OCI-LY7 (cell line): ENCODE data around the gene NOTO. TPM values are rescaled to one million over a fixed set of nuclear protein-coding genes. Genes with fewer than 3 reads are reported as not detected.

Experiments
- BruUV-seq: library from RNA; stranded (reverse); fragments of 400-500 nt; replicated peaks from 2 replicates; lab custom pipeline; 2021; lab: Mats Ljungman, UMichigan
- CTCF ChIA-PET: fragments of 300-600 bp; sonication (Branson Sonifier 250); formaldehyde crosslinking; loops from one replicate; lab custom pipeline; 2022; ENCODE audit warnings: antibody characterized with exemption; ENCODE audit not compliant: unreplicated experiment; lab: Charles Lee
- POLR2A ChIA-PET: fragments of 300-600 bp; sonication (Branson Sonifier 250); formaldehyde crosslinking; loops from one replicate; lab custom pipeline; 2022; ENCODE audit warnings: antibody characterized with exemption; lab: Charles Lee
- DNase-seq: peaks from one replicate; pipeline ENCODE4 v3.0.0-alpha.2; 2015; ENCODE audit warnings: low spot score
- H2AFZ ChIP-seq: fragments of 200-600 bp; sonication (generic), shearing (Covaris generic); 2 replicates; pipeline ENCODE4 v1.6.1; 2014; ENCODE audit warnings: mild to moderate bottlenecking, antibody characterized with exemption, low read length, moderate library complexity
- H3K27ac ChIP-seq: fragments of 200-600 bp; sonication (generic); 2 replicates; pipeline ENCODE4 v1.5.1; 2014; ENCODE audit warnings: mixed run types, low read depth, mild to moderate bottlenecking, moderate library complexity, low read length, inconsistent platforms; ENCODE audit not compliant: poor library complexity, severe bottlenecking
- H3K36me3 ChIP-seq: fragments of 200-600 bp; sonication (generic); 2 replicates; pipeline ENCODE4 v1.6.1; 2014; ENCODE audit warnings: mild to moderate bottlenecking, antibody characterized with exemption, low read length, moderate library complexity, mixed read lengths; ENCODE audit not compliant: insufficient read depth
- H3K4me1 ChIP-seq: fragments of 200-600 bp; sonication (generic); 2 replicates; pipeline ENCODE4 v1.5.1; 2014; ENCODE audit warnings: mild to moderate bottlenecking, low read length; ENCODE audit not compliant: insufficient read depth, poor library complexity, severe bottlenecking
- H3K4me2 ChIP-seq: fragments of 200-600 bp; sonication (generic); 2 replicates; pipeline ENCODE4 v1.6.1; 2014; ENCODE audit warnings: mild to moderate bottlenecking, low read length
- H3K4me3 ChIP-seq: fragments of 200-600 bp; sonication (generic); 2 replicates; pipeline ENCODE4 v1.5.1; 2014; ENCODE audit warnings: mild to moderate bottlenecking, low read depth, low read length; ENCODE audit not compliant: poor library complexity, severe bottlenecking
- H3K79me2 ChIP-seq: fragments of 200-600 bp; sonication (generic); 2 replicates; pipeline ENCODE4 v1.6.1; 2016; ENCODE audit warnings: low read depth, mild to moderate bottlenecking, low read length, moderate library complexity, mixed read lengths; ENCODE audit not compliant: insufficient read depth
- H3K9me2 ChIP-seq: fragments of 200-600 bp; sonication (generic); 2 replicates; pipeline ENCODE4 v1.6.1; 2016; ENCODE audit warnings: mild to moderate bottlenecking, low read length, mixed read lengths; ENCODE audit not compliant: insufficient read depth
- H3K9me3 ChIP-seq: fragments of 200-600 bp; sonication (generic); 2 replicates; pipeline ENCODE4 v1.6.1; 2014; ENCODE audit warnings: mild to moderate bottlenecking, mixed run types, low read length, mixed read lengths
- H4K20me1 ChIP-seq: fragments of 200-600 bp; sonication (generic); 2 replicates; pipeline ENCODE4 v1.6.1; 2014; ENCODE audit warnings: mild to moderate bottlenecking, antibody characterized with exemption, low read length, moderate library complexity, mixed read lengths; ENCODE audit not compliant: insufficient read depth
- EZH2phosphoT487 ChIP-seq: fragments of 200-600 bp; sonication (generic); IDR thresholded peaks from 2 replicates; pipeline ENCODE4 v1.6.1; 2018; ENCODE audit warnings: low read depth, borderline replicate concordance, mild to moderate bottlenecking, mixed run types, antibody characterized with exemption, low read length, moderate library complexity, mixed read lengths
- intact Hi-C: fragments of 100-400 bp; cut with micrococcal nuclease; formaldehyde crosslinking; loops from one replicate; pipeline ENCODE4 v1.10.0; 2022; ENCODE audit not compliant: unreplicated experiment
- total RNA-seq, 2 experiments: library from RNA; depleted of rRNA in 1 of 2; stranded (reverse); fragments of >200 nt in 1 of 2; shearing (Covaris generic) in 1 of 2; gene quantifications; 2 replicates each; pipeline ENCODE4 v1.2.3, GENCODE V29; 2014 to 2022
- TF ChIP-seq, protein P1 (sequence below): fragments of 200-600 bp; sonication (generic); conservative IDR thresholded peaks from 2 replicates; pipeline ENCODE4 v1.5.1; 2014; ENCODE audit warnings: mild to moderate bottlenecking, antibody characterized with exemption, low read length, moderate library complexity, mixed read lengths

The NOTO gene
- total RNA-seq, 2 experiments from 2014 or later, result not detected

DNA sequence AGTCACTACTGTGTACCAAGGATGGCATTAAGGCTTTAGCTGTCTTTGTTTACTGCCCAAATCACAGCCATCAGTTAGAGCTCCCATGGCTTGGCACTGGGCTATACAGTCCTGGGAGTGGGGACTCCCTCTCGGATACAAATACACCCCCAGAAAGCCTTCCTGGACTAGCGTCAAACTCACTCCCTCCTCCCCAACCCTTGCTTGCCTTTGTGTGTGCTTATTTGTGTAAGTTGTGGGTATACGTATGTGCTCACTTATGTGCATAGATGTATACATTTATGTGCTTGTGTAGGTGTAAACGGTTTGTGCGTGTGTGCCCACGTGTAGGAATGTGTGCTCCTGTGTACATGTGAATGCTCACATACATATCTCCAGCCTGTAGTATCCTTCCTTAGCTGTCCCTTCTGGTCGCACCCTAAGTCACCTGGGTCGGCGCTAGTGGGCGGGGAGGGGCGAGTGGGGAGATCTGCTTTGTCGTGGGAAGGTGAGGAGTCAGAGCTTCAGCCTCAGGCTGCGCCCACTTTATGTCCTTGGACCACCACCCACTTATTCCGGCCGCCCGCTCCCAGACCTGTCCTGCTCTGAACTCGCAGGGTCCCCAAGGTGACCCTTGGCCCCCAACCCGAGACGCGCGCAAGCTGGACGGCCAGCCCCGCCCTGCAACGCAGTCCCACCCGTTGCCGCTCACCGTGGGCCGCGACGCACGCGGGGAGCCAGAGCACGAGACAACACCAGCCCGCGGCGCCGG, 30.2 kb downstream of the NOTO start:
- peaks cover 23% of the 10 kb centered on the region for H4K20me1 ChIP-seq
- BruUV-seq, result TSS peak; percentile 61
- peak overlapping the region; percentile 97 for H3K4me2 ChIP-seq
- no peak for TF ChIP-seq EZH2phosphoT487
- TF ChIP-seq, protein P1, sequence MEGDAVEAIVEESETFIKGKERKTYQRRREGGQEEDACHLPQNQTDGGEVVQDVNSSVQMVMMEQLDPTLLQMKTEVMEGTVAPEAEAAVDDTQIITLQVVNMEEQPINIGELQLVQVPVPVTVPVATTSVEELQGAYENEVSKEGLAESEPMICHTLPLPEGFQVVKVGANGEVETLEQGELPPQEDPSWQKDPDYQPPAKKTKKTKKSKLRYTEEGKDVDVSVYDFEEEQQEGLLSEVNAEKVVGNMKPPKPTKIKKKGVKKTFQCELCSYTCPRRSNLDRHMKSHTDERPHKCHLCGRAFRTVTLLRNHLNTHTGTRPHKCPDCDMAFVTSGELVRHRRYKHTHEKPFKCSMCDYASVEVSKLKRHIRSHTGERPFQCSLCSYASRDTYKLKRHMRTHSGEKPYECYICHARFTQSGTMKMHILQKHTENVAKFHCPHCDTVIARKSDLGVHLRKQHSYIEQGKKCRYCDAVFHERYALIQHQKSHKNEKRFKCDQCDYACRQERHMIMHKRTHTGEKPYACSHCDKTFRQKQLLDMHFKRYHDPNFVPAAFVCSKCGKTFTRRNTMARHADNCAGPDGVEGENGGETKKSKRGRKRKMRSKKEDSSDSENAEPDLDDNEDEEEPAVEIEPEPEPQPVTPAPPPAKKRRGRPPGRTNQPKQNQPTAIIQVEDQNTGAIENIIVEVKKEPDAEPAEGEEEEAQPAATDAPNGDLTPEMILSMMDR, result peak; percentile 58
- DNase-seq, result peak; percentile 53
- peak overlapping the region; percentile 43 for H3K27ac ChIP-seq
- peak overlapping the region; percentile 68; the same call in 1 of the 2 replicates for H2AFZ ChIP-seq
- POLR2A ChIA-PET, result interaction anchor here (0.5 to 2.8 kb wide), 12 partner anchors 8 to 967 kb away, joined by 3 to 10 read pairs (median 4); partner anchors contain the start of genes ALMS1 and FBXO41
- CTCF ChIA-PET, result interaction anchor here (1.5 kb wide), 2 partner anchors 19 to 20 kb away, joined by 3 to 5 read pairs; no protein-coding TSS in a partner anchor
- peak overlapping the region; percentile 93 for H3K4me3 ChIP-seq
- no peaks in the 10 kb centered on the region for H3K9me3 ChIP-seq
- no peaks in the 10 kb centered on the region for H3K9me2 ChIP-seq
- H3K4me1 ChIP-seq, result peaks cover 26% of the 10 kb centered on the region
- H3K79me2 ChIP-seq, result peaks cover 35% of the 10 kb centered on the region
- intact Hi-C loops, result no loop called here
- H3K36me3 ChIP-seq, result peaks cover 52% of the 10 kb centered on the region

DNA sequence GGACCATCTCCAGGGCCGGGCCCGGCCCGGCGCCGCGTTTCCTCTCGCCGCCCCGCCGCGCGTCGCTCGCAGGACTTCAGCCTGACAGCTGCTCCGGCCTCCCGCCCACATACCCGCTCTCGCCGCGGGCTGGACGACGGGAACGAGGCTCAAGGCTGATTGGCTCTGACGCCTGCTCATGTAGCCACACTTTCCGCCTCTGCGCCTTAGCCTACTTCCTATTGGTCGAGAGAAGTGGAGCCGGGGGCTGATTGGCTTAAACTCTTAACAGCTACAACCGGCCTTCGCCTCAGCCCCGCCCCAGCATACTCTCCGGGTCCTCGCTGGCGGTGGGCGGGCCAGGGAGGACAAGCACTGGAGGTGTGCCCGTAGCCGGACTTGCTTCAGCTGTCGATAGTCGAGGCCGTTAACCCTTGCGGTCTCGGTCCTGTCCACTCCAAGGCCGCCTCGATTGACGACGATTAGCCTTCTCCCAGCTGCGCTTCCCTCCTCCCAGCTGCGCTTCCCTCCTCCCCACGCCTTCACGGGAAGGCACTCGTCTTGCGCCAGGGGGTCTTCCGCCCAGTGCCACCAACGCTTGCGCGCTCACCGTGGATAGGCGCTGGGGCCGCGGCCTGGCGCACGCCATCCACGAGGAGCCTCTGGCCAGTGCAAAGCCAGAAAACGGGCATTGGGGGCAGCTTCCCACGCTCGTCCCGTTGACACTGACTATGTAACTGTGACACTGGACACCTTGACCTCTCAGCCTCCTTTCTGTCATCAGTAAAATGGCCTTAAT, 31.0 kb downstream of the NOTO start, which contains the start of gene PRADC1:
TSS of gene PRADC1 (minus strand) at position 86 of the 778 bp plus-strand sequence. CDS start at position 7, 79 bp downstream.
- CTCF ChIA-PET, result interaction anchor here (1.5 kb wide), 2 partner anchors 20 to 21 kb away, joined by 3 to 5 read pairs; no protein-coding TSS in a partner anchor
- POLR2A ChIA-PET, result interaction anchor here (0.5 to 2.8 kb wide), 17 partner anchors 9 to 966 kb away, joined by 3 to 10 read pairs (median 4); partner anchors contain the start of genes ALMS1 and FBXO41
- Histone ChIP-seq H3K27ac (peak within 1 kb of the TSS; percentile 78), H2AFZ (peak within 1 kb of the TSS; percentile 68; the same call in 1 of the 2 replicates), H3K79me2 (peaks cover 43% of the 10 kb centered on the region), H3K36me3 (peaks cover 50% of the 10 kb centered on the region), H4K20me1 (peaks cover 27% of the 10 kb centered on the region), H3K9me3 (no peaks in the 10 kb centered on the region), H3K4me1 (peaks cover 27% of the 10 kb centered on the region), H3K9me2 (no peaks in the 10 kb centered on the region), H3K4me2 (peak within 1 kb of the TSS; percentile 97), H3K4me3 (peak within 1 kb of the TSS; percentile 93)
- intact Hi-C loops, result no loop called here
- DNase-seq, result peak; percentile 99
- TF ChIP-seq, protein P1, result no peak
- TF ChIP-seq EZH2phosphoT487, result no peak
- no TSS peak for BruUV-seq
